Body of pancreas (tissue), 4 donors: Measurements from ENCODE around the gene DNAAF1. TPM values are rescaled to one million over a fixed set of nuclear protein-coding genes. Genes with fewer than 3 reads are reported as not detected.

ENCODE experiments used
- ATAC-seq: fragments of 150-250 bp; one replicate; pipeline ENCODE4 v1.9.1; 2016
- DNase-seq, 4 donors: peaks; one replicate each; pipeline ENCODE4 v3.0.0-alpha.2; 2019
- H3K27ac ChIP-seq, 4 donors: fragments of 200-600 bp; sonication (generic); 1 replicate in 3 of 4; 2 replicates in 1 of 4; pipeline versions ENCODE4 v1.5.1 to v1.6.1; 2016 to 2019; ENCODE audit warnings: mild to moderate bottlenecking in 1 of 4, mixed read lengths in 1 of 4, moderate library complexity in 1 of 4
- H3K27me3 ChIP-seq, 2 donors: fragments of 200-600 bp; sonication (generic); one replicate each; pipeline ENCODE4 v1.6.0; 2016; ENCODE audit warnings: mild to moderate bottlenecking in 1 of 2
- H3K36me3 ChIP-seq, 2 donors: fragments of 200-600 bp; sonication (generic); replicated peaks in 1 of 2; 2 replicates each; pipeline ENCODE4 v1.5.1; 2016; ENCODE audit warnings: low read depth in 2 of 2; ENCODE audit not compliant: insufficient read depth in 1 of 2
- H3K4me1 ChIP-seq: fragments of 200-600 bp; sonication (generic); one replicate; pipeline ENCODE4 v1.6.0; 2016
- H3K4me3 ChIP-seq, 2 donors: fragments of 200-600 bp; sonication (generic); 1 replicate in 1 of 2; 2 replicates in 1 of 2; pipeline ENCODE4 v1.5.1; 2016 to 2019
- H3K9me3 ChIP-seq, 3 donors: fragments of 200-600 bp; sonication (generic); 1 replicate in 2 of 3; 2 replicates in 1 of 3; pipeline ENCODE4 v1.5.1; 2016
- POLR2A ChIP-seq, 3 donors: fragments of 450-650 bp; IDR thresholded peaks; one replicate each; pipeline ENCODE4 v1.6.1; 2016; ENCODE audit warnings: antibody characterized with exemption in 3 of 3, mild to moderate bottlenecking in 2 of 3
- WGBS, 2 donors: methylation state at CpG; one replicate each; pipeline ENCODE4 v1.1.5; 2017; 5-methylcytosine and 5-hydroxymethylcytosine counted together
- intact Hi-C: fragments of 100-400 bp; cut with DNase I; formaldehyde crosslinking; loops from one replicate; pipeline ENCODE4 v1.15.1; 2023
- total RNA-seq, 2 donors: library from RNA; depleted of rRNA; stranded (reverse); fragments of >200 nt; gene quantifications; one replicate each; pipeline ENCODE4 v1.1.0, GENCODE V29; 2016
- TF ChIP-seq, protein P1 (sequence below), 7 experiments: fragments of 450-650 bp in 4 of 7; fragments of 200-600 bp in 3 of 7; sonication (generic) in 3 of 7; IDR thresholded peaks; one replicate each; pipeline ENCODE4 v1.5.1; 2016 to 2019; ENCODE audit warnings: antibody characterized with exemption in 7 of 7

The DNAAF1 gene
- total RNA-seq, 2 donors from 2014 or later: 0.99 to 1.3 TPM

DNA sequence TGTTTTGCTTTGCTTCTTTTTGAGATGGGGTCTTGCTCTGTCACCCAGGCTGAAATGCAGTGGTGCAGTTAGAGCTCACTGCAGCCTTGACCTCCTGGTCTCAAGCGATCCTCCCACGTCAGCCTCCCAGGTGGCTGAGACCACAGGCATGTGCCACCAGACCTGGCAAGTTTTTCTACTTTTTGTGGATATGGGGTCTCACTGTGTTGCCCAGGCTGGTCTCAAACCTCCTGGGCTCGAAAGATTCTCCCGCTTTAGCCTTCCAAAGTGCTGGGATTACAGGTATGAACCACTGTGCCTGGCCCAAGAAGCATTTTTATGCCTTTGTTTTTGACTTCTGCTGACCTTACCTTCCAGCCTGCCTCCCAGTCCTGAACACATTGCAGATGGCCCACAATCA lies 10.1 kb downstream of the DNAAF1 start:
- DNase-seq (no peak), ATAC-seq (no peak)
- Histone ChIP-seq H3K9me3 (no peaks in the 10 kb centered on the region), H3K36me3 (no peaks in the 10 kb centered on the region), H3K4me1 (no peaks in the 10 kb centered on the region), H3K4me3 (no peak overlapping the region), H3K27ac (no peak overlapping the region), H3K27me3 (no peaks in the 10 kb centered on the region)
- WGBS, 2 donors: 86% methylated on average over 4 of the region's 4 CpGs
- intact Hi-C loops: no loop called here
- no peak for TF ChIP-seq POLR2A (IDR thresholded peaks at IDR 0.05)
- TF ChIP-seq, protein P1, sequence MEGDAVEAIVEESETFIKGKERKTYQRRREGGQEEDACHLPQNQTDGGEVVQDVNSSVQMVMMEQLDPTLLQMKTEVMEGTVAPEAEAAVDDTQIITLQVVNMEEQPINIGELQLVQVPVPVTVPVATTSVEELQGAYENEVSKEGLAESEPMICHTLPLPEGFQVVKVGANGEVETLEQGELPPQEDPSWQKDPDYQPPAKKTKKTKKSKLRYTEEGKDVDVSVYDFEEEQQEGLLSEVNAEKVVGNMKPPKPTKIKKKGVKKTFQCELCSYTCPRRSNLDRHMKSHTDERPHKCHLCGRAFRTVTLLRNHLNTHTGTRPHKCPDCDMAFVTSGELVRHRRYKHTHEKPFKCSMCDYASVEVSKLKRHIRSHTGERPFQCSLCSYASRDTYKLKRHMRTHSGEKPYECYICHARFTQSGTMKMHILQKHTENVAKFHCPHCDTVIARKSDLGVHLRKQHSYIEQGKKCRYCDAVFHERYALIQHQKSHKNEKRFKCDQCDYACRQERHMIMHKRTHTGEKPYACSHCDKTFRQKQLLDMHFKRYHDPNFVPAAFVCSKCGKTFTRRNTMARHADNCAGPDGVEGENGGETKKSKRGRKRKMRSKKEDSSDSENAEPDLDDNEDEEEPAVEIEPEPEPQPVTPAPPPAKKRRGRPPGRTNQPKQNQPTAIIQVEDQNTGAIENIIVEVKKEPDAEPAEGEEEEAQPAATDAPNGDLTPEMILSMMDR (IDR thresholded peaks at IDR 0.05): no peak

DNA sequence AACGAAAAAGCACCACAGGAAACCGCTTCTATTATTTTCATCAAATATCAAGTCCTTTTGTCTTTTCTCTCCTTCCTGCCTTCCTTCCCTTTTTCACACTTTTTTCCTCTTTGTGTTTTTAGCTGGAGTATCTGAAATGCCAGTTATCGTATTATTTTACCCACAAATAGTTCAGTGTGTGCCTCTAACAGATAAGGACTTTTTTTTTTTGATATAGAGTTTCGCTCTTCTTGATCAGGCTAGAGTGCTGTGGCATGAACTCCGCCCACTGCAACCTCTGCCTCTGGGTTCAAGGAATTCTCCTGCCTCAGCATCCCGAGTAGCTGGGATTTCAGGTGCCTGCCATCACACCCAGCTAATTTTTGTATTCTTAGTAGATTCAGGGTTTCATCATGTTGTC lies 10.7 kb downstream of the DNAAF1 start:
- H3K36me3 ChIP-seq: no peaks in the 10 kb centered on the region
- no peak overlapping the region for H3K27ac ChIP-seq
- no peaks in the 10 kb centered on the region for H3K9me3 ChIP-seq
- no peaks in the 10 kb centered on the region for H3K27me3 ChIP-seq
- no peak overlapping the region for H3K4me3 ChIP-seq
- TF ChIP-seq, protein P1 (IDR thresholded peaks at IDR 0.05): no peak
- TF ChIP-seq POLR2A (IDR thresholded peaks at IDR 0.05): no peak
- intact Hi-C loops: no loop called here
- DNase-seq (no peak), ATAC-seq (no peak)
- no peaks in the 10 kb centered on the region for H3K4me1 ChIP-seq
- 83 to 91% methylated on average over 6 of the region's 6 CpGs for WGBS, 2 donors

DNA sequence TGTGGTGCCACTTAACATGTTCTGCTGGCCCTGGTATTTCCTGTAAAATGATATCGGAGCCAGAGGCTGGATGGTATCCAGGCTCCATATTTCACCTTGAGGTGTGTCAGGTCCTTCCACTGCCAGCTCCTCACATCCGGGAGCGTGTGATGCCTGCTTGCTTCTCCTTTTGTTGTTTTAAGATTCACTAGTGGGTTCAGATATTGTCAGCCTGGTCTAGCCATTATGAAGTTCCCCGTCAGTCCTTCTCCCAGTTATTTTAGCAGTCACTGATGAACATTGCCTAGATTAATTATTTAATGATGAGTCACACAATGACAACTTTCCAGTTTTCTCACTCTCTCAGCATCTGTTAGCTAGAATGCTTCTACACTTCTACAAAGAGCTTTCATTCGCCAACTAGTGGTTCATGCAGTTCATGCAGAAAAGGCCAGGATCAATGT lies 11.3 kb downstream of the DNAAF1 start:
- no peak for ATAC-seq
- no peak overlapping the region for H3K27ac ChIP-seq
- H3K4me3 ChIP-seq: no peak overlapping the region
- no peaks in the 10 kb centered on the region for H3K9me3 ChIP-seq
- H3K27me3 ChIP-seq: no peaks in the 10 kb centered on the region
- no peak for DNase-seq
- no peaks in the 10 kb centered on the region for H3K4me1 ChIP-seq
- no peak for TF ChIP-seq POLR2A (IDR thresholded peaks at IDR 0.05)
- TF ChIP-seq, protein P1 (IDR thresholded peaks at IDR 0.05): no peak
- 69 to 72% methylated on average over 5 of the region's 5 CpGs for WGBS, 2 donors
- intact Hi-C loops: no loop called here
- no peaks in the 10 kb centered on the region for H3K36me3 ChIP-seq

DNA sequence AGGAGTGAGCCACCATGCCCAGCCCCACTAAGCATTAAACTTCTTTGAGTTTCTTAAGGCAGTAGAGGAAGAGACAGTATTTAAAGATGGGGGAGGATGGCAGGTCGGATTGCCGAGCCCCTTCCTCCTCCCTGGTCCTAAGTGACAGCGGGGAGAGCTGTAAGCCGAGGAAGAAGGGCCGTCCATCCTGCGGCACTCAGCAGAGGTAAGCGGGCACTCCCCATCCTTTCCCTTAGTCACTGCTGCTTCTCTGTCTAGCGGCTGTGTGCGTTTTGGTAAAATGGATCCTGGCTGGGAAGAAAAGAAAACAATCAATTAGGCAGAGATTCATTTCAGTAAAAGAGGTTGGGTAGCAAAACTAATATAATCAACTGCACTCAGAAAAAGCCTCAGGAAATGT lies 13.9 kb downstream of the DNAAF1 start:
- H3K27ac ChIP-seq: no peak overlapping the region
- whole genome bisulfite sequencing, 2 donors: 25 to 34% methylated on average over 9 of the region's 9 CpGs
- H3K27me3 ChIP-seq: no peaks in the 10 kb centered on the region
- no peaks in the 10 kb centered on the region for H3K4me1 ChIP-seq
- no peaks in the 10 kb centered on the region for H3K9me3 ChIP-seq
- DNase-seq (no peak), ATAC-seq (no peak)
- no peaks in the 10 kb centered on the region for H3K36me3 ChIP-seq
- H3K4me3 ChIP-seq: no peak overlapping the region
- intact Hi-C loops: no loop called here
- TF ChIP-seq POLR2A (IDR thresholded peaks at IDR 0.05): no peak
- TF ChIP-seq, protein P1 (IDR thresholded peaks at IDR 0.05): no peak

DNA sequence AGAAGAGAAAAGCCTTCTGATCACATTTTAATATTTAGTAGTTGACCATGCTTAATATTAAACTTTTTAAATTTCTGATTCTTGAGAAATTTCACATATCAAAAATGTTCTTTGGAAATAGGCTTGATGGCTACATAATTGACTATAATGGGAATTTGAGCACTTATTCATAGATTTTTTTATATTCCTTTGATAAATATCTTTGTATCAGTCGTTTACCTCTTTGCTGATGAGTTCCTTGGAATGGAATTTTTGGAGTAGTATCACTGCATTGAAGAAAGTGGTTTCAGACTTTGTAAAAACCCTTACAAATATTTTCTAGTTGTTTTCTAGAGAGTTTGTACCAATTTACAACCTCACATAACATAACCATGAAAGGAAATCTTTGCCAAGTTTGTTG lies 14.7 kb downstream of the DNAAF1 start:
- H3K27me3 ChIP-seq: no peaks in the 10 kb centered on the region
- H3K36me3 ChIP-seq: no peaks in the 10 kb centered on the region
- TF ChIP-seq, protein P1 (IDR thresholded peaks at IDR 0.05): no peak
- no peak for TF ChIP-seq POLR2A (IDR thresholded peaks at IDR 0.05)
- intact Hi-C loops: no loop called here
- H3K9me3 ChIP-seq: no peaks in the 10 kb centered on the region
- DNase-seq (no peak), ATAC-seq (no peak)
- no peaks in the 10 kb centered on the region for H3K4me1 ChIP-seq
- no peak overlapping the region for H3K4me3 ChIP-seq
- H3K27ac ChIP-seq: no peak overlapping the region
- WGBS, 2 donors: 16 to 25% methylated on average over 1 of the region's 1 CpG
